Activated CD4-positive, alpha-beta memory T cell treated with anti-CD3 and anti-CD28 coated beads for 36 hours (primary cell): ENCODE measurements around the gene UBE2M. TPM values are rescaled to one million over a fixed set of nuclear protein-coding genes. Genes with fewer than 3 reads are reported as not detected.

ENCODE experiments used
- CTCF ChIA-PET: fragments of 350-600 bp; sonication (Branson Sonifier 250); formaldehyde crosslinking; loops from one replicate; lab custom pipeline; 2021; ENCODE audit warnings: antibody characterized with exemption, inconsistent platforms; lab: Charles Lee
- POLR2A ChIA-PET: fragments of 350-600 bp; sonication (Branson Sonifier 250); formaldehyde crosslinking; loops from one replicate; lab custom pipeline; 2021; ENCODE audit warnings: antibody characterized with exemption; lab: Charles Lee
- DNase-seq: peaks from one replicate; pipeline ENCODE4 v3.0.0-alpha.2; 2020
- H3K27ac Mint-ChIP-seq: one replicate; pipeline ENCODE4 v1.8.0; 2021; ENCODE audit warnings: mixed read lengths
- H3K27me3 Mint-ChIP-seq: one replicate; pipeline ENCODE4 v1.8.0; 2021; ENCODE audit warnings: mixed read lengths
- H3K36me3 Mint-ChIP-seq: one replicate; pipeline ENCODE4 v1.8.0; 2021; ENCODE audit warnings: mixed read lengths
- H3K4me1 Mint-ChIP-seq: one replicate; pipeline ENCODE4 v1.8.0; 2021; ENCODE audit warnings: low read depth, mixed read lengths
- H3K4me3 Mint-ChIP-seq: one replicate; pipeline ENCODE4 v1.8.0; 2021; ENCODE audit warnings: mild to moderate bottlenecking, mixed read lengths
- H3K9me3 Mint-ChIP-seq: one replicate; pipeline ENCODE4 v1.8.0; 2021; ENCODE audit warnings: mixed read lengths
- intact Hi-C: fragments of 100-400 bp; cut with micrococcal nuclease; formaldehyde crosslinking; loops from one replicate; pipeline ENCODE4 v1.15.1; 2023
- total RNA-seq, 2 experiments: library from RNA; stranded (reverse); gene quantifications; one replicate each; pipeline ENCODE4 v1.2.3, GENCODE V29; 2021

Gene UBE2M
- total RNA-seq, 2 experiments from 2014 or later = 107 to 111 TPM

DNA sequence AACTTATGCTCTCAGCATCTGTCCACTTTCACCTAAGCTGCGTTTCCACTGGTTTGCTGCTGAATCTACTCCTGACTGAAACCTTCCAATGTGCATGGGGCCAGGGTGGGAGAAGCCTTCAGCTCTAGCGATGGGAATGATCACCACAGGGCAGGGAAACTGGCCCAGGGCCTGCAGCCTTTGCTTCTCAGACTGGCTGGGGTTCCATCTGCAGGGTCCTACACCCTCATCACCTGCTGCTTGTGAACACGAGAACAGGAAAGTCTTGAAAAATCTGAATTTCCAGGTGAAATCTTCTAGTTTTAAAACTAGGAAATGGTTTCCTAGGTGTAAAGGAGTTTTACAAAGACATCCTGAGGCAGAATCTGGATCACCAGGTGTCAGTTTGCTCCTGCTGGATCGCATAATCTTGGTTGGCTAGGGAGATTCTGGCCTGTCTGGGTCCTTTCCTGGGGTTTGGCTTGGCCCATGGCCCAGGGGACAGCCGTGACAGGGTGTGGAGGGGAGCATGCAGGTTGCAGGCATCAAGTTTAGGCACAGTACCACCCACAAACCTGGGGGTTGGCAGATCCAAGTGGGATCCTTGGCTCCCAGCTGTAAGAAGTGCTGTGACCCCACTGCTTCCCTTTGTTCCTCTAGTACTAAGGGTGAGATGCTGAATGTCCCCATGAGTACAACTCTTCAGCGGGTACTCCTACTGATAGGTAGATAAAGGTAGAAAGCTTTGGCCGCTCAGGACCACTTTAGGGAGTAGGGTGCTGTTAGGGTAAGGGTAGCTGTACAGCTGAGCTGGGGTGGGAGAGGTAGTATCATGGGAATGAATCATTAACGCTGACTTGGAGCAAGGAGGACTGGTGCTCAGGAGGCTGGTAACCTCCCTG, 1.8 kb upstream of the UBE2M start:
- intact Hi-C loops = no loop called here
- no peak for DNase-seq
- POLR2A ChIA-PET = interaction anchor here (0.6 to 1.4 kb wide), 5 partner anchors 12 to 337 kb away, joined by 4 to 6 read pairs (median 6); partner anchors contain the start of genes MZF1 and ZBTB45
- H3K4me3 Mint-ChIP-seq = peak overlapping the region; percentile 99
- H3K4me1 Mint-ChIP-seq = peaks cover 48% of the 10 kb centered on the region
- peak overlapping the region; percentile 100 for H3K27ac Mint-ChIP-seq
- no peaks in the 10 kb centered on the region for H3K27me3 Mint-ChIP-seq
- no peaks in the 10 kb centered on the region for H3K9me3 Mint-ChIP-seq
- H3K36me3 Mint-ChIP-seq = peaks cover 25% of the 10 kb centered on the region
- CTCF ChIA-PET = interaction anchor here (0.8 to 8.6 kb wide), 5 partner anchors 16 to 46 kb away, joined by 3 to 39 read pairs (median 5); partner anchors contain the start of gene ZBTB45

DNA sequence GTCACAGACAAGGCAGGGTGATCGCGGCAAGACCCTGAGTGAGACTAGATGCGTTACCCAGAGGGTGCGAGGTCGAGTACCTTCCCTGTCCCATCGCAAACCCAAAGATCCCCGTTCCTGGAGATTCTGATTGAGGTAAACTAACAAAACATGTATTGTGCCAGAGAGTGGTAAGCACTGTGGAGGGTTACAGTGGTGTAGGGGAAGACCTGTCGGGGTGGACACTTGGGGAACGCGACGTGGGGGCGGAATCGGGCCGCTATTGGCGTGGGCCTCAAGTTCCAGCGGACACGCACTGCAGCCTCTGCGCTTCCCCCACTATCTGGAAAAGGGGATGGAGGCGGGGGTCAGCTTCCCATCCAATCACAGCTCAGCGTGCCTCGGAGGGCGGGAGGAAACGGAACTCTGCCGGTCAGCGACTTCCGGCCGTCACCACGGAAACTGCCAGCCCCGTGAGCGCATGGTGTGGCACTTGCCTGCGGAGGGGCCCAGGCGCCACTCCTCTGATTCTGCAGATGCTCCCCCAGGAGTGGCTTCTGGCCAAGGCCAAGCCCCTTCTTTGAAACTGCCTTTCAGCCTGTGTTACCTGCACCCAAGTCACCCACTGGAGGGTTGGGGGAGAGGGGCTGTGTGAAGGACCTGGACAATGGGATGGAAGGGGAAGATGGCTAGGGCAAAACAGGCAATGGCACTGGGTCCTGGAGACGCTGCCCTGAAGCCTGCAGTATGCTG, 1.0 kb upstream of the UBE2M start:
- Mint-ChIP-seq H3K36me3 (peaks cover 32% of the 10 kb centered on the region), H3K27me3 (no peaks in the 10 kb centered on the region), H3K9me3 (no peaks in the 10 kb centered on the region), H3K4me1 (peaks cover 53% of the 10 kb centered on the region), H3K4me3 (peak overlapping the region; percentile 99), H3K27ac (peak overlapping the region; percentile 100)
- ChIA-PET POLR2A (interaction anchor here (0.6 to 1.5 kb wide), 5 partner anchors 8 to 336 kb away, joined by 4 to 6 read pairs (median 5); partner anchors contain the start of genes MZF1 and ZBTB45), CTCF (interaction anchor here (0.7 to 8.6 kb wide), 5 partner anchors 14 to 45 kb away, joined by 3 to 39 read pairs (median 5); partner anchors contain the start of genes MZF1 and ZBTB45)
- intact Hi-C loops = loop anchor here (1.0 kb wide), 3 partner anchors 14 to 60 kb away; partner anchors contain the start of genes MZF1 and ZBTB45
- peak; percentile 90 for DNase-seq

DNA sequence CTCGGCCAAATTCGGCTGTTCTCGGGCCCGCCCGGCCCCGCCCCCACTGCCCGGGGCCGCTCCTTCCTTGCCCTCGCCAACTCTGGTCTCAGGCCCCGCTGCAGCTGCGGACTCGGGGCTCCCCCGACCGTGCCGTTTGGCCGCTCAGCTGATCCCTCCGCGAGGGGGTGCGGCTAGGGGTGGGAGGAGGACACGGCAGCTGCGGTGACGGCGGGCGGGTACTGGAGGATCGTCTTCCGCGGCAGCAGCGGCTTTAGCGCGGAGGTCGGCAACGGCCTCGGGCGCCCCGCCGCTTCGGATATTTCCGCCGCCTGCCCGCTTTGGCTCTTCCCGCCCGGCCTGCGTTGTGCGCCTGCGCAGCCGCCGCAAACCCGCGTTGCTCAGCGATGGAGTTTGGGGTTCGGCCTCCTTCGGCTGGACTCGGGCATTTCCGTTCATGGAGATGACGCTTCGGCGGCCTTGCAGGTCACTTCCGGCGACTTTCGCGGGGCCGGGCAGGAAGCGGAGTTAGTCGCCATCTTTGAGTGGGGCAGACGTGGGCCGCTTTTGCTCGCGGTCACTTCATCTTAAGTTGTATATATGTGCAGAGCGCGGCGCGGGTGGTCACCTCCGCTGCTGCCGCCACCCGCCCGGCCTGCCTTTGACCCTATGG, 338 bp upstream of the UBE2M start:
- ChIA-PET CTCF (interaction anchor here (0.7 to 8.6 kb wide), 4 partner anchors 14 to 45 kb away, joined by 3 to 39 read pairs (median 6); partner anchors contain the start of genes MZF1 and ZBTB45), POLR2A (interaction anchor here (0.9 to 1.5 kb wide), 5 partner anchors 9 to 39 kb away, joined by 4 to 6 read pairs (median 5); partner anchors contain the start of genes MZF1, TRIM28 and ZBTB45)
- H3K9me3 Mint-ChIP-seq = no peaks in the 10 kb centered on the region
- no peaks in the 10 kb centered on the region for H3K27me3 Mint-ChIP-seq
- H3K4me3 Mint-ChIP-seq = peak overlapping the region; percentile 99
- DNase-seq = peak; percentile 100
- H3K36me3 Mint-ChIP-seq = peaks cover 38% of the 10 kb centered on the region
- H3K4me1 Mint-ChIP-seq = peaks cover 58% of the 10 kb centered on the region
- H3K27ac Mint-ChIP-seq = peak overlapping the region; percentile 100
- intact Hi-C loops = loop anchor here (1.0 kb wide), 3 partner anchors 15 to 59 kb away; partner anchors contain the start of genes MZF1 and ZBTB45

DNA sequence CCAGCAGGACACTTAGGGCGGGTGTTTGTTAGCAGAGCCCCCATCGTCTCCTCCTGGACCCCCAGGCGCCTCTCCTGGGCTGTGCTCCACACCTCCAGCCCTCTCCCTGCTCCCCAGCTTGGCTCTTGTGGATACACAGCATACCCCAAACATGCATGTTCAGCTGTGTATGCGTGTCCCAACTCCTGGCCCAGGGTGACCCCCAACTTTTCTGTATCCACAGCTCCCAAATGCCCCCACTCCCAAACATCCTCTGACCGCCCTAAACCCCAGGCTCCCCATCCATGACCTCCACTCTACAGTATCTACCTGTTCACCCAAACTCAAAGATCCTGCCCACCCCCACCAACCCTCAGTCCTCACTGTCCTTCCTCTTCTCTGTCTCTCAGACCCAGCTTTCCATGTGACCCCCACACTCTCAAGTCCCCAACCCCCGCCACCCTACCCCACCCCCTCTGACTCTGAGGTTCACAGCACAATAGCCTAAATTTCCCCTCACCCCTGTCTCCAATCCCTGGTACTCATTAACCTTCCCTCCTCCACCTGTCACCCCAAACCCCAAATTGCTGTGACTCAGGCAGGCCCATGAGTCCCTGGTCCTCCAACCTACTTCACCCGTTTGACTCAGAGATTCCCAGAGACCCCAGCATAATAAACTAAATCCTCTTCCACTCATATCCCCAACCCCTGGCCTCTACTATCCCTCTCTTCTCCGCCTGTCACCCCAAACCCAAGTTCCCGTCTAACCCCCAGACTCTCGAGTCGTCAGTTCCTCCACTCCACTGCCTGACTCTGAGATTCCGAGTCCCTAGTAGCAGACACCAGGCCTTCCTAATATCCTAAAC, 968 bp downstream of the UBE2M start:
- peaks cover 61% of the 10 kb centered on the region for H3K4me1 Mint-ChIP-seq
- DNase-seq = no peak
- H3K9me3 Mint-ChIP-seq = no peaks in the 10 kb centered on the region
- H3K27me3 Mint-ChIP-seq = no peaks in the 10 kb centered on the region
- POLR2A ChIA-PET = no interaction called here
- H3K27ac Mint-ChIP-seq = peak overlapping the region; percentile 100
- CTCF ChIA-PET = interaction anchor here (0.7 to 8.6 kb wide), 4 partner anchors 18 to 43 kb away, joined by 3 to 39 read pairs (median 4); partner anchors contain the start of gene ZBTB45
- peaks cover 43% of the 10 kb centered on the region for H3K36me3 Mint-ChIP-seq
- intact Hi-C loops = no loop called here
- H3K4me3 Mint-ChIP-seq = peak overlapping the region; percentile 99

DNA sequence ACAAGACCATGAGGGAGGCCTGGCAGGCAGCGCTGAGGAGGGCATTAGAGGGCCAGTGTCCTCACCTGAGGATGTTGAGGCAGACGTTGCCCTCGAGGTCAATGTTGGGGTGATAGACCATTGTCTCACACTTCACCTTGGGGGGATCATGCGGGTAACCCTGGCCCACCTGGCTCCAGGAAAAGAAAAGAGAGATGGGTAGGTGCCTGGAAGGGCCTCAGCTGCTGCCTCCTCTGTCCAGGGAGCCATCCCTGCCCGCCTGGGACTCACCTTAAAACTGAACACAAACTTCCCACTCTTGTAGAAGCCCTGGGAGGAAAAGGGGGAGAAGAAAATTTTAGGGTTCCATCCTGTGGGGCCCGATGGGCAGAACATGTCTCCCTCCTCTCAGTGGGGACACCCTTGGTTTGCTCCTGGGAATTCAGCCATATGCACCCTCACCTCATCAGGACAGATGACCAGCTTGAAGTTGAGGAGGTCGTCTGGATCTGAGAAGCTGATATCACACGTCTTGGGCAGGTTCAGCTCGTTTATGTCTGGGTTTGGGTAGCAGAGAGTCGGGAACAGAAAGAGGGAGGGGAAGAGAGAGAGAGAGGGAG, 1.7 kb downstream of the UBE2M start:
- DNase-seq = no peak

DNA sequence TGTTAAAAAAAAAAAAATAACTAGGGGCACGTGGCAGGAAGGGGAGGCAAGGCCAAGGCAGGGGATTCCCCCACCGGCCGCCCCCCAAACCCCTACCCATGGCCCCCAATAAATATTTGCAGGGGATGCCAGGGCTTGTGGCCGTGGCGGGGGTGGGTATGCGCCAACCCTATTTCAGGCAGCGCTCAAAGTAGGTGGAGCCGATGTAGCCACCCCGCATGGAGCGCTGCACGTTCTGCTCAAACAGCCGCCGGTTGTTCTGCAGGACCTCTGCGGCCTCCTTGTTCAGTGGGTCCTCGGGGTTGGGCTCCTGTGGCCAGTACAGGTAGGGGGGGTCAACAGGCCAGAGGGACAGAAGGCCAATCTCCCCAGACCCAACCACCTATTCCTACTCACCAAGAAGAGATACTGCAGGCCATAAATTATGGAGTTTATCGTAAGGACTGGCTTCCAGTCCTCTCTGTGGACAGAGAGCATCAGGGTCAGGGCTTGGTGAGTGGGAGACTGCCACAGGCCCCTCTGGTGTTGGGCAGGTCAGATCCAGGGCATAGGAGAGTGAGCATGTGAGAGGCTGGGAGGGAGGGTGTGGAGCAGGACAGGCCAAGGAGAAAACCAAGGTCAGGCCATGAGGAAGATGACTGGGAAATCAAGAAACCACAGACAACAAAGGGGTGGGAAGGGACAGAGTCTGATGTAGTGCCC, 2.3 kb downstream of the UBE2M start:
- intact Hi-C loops = loop anchor here (1.0 kb wide), 3 partner anchors 12 to 57 kb away; partner anchors contain the start of genes MZF1 and TRIM28
- peaks cover 51% of the 10 kb centered on the region for H3K4me1 Mint-ChIP-seq

More for the DNA sequence above, 1.7 kb downstream of the UBE2M start:
- ChIA-PET CTCF (interaction anchor here (0.7 to 8.6 kb wide), 4 partner anchors 19 to 42 kb away, joined by 3 to 39 read pairs (median 4); partner anchors contain the start of gene ZBTB45), POLR2A (no interaction called here)
- peaks cover 48% of the 10 kb centered on the region for H3K36me3 Mint-ChIP-seq
- H3K4me3 Mint-ChIP-seq = peak overlapping the region; percentile 99
- intact Hi-C loops = no loop called here
- peak overlapping the region; percentile 100 for H3K27ac Mint-ChIP-seq
- H3K4me1 Mint-ChIP-seq = peaks cover 54% of the 10 kb centered on the region
- no peaks in the 10 kb centered on the region for H3K27me3 Mint-ChIP-seq
- no peaks in the 10 kb centered on the region for H3K9me3 Mint-ChIP-seq

DNA sequence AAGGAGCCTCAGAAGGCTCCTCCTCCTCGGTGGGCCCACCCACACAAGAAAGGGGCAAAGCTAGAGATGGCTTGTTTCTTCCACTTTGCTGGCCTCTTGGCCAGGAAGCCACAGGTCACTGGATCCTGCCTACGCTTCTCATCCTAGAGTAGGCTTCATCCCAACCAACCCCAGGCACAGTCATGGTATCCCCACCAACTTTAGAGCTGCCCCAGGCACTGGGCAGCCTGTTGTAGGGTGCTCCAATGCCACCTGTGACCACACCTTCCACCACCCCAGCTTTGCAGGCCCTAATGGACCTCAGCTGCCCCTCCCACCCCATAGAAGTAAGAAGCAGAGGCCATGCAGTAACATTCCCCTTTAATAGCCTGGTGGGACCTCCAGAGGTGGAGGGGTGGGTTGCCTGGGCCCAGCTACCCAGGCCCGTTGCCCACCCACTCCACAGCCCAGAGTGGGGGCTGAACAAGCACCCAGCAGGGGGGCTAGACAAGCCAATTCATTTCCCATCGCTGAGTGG, 3.0 kb downstream of the UBE2M start:
- H3K4me3 Mint-ChIP-seq = peak overlapping the region; percentile 99
- H3K36me3 Mint-ChIP-seq = peaks cover 54% of the 10 kb centered on the region
- ChIA-PET CTCF (interaction anchor here (0.6 to 3.0 kb wide), 5 partner anchors 12 to 328 kb away, joined by 3 to 26 read pairs (median 6); partner anchors contain the start of genes TRIM28 and ZBTB45), POLR2A (interaction anchor here (0.8 to 2.7 kb wide), 9 partner anchors 9 to 192 kb away, joined by 3 to 41 read pairs (median 4); partner anchors contain the start of genes MZF1, TRIM28, ZBTB45 and ZNF837)
- no peak for DNase-seq
- intact Hi-C loops = loop anchor here (1.0 kb wide), 3 partner anchors 11 to 56 kb away; partner anchors contain the start of genes MZF1 and TRIM28
- peak overlapping the region; percentile 98 for H3K27ac Mint-ChIP-seq
- no peaks in the 10 kb centered on the region for H3K9me3 Mint-ChIP-seq
- peaks cover 48% of the 10 kb centered on the region for H3K4me1 Mint-ChIP-seq
- no peaks in the 10 kb centered on the region for H3K27me3 Mint-ChIP-seq

More for the DNA sequence above, 2.3 kb downstream of the UBE2M start:
- CTCF ChIA-PET = interaction anchor here (0.6 to 8.6 kb wide), 6 partner anchors 12 to 329 kb away, joined by 3 to 39 read pairs (median 9); partner anchors contain the start of genes TRIM28 and ZBTB45
- POLR2A ChIA-PET = interaction anchor here (0.9 to 2.2 kb wide), 5 partner anchors 16 to 175 kb away, joined by 3 to 16 read pairs (median 6); partner anchors contain the start of genes MZF1, ZBTB45 and ZNF837
- Mint-ChIP-seq H3K4me3 (peak overlapping the region; percentile 99), H3K27ac (peak overlapping the region; percentile 100), H3K9me3 (no peaks in the 10 kb centered on the region), H3K36me3 (peaks cover 52% of the 10 kb centered on the region), H3K27me3 (no peaks in the 10 kb centered on the region)
- no peak for DNase-seq

DNA sequence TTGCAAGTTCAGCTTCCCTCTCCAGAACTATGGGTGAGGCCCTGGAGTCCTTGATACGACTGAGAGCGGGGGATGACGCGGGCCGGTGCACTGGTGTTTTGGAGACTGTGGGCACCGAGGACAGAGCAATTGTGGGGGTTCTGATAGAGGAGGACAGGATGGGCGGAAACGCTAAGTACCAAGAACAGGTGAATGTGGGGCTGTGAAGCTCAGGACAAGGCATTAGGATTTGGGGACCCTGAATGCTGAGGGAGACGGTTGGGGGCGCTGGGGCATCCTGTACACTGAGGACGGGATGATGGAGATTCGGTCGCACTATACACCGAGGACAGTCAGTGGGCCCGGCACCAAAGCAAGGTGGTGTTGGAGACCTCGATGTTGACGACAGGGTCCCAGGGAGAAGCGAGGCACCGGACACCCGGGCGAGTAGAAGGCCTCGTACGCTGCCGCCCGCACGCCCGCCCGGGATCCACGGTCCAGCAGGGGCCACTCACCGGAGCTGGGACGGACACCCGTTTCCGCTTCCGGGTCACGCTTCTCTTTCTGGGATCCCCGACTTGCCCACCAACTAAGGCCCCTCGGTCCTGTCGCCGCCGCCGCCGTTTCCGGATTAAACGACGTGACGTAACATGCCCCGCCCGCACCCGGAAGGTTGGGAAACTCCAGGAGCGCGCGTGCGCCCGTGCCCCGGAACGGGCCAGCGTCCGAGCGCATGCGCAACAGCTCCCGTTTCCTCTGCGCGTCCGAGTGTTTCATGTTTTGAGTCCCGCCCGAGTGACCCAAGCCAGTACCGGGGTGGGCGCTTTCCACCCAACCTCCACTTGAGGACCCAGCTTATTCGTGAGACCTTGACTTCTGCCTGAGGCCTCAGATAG, 3.7 kb downstream of the UBE2M start, which contains the start of gene CHMP2A:
CHMP2A (minus strand) TSS at position 612 of the 875 bp plus-strand sequence. CDS start 893 bp downstream, outside the sequence.
- H3K4me3 Mint-ChIP-seq = peak within 1 kb of the TSS; percentile 99
- no peaks in the 10 kb centered on the region for H3K27me3 Mint-ChIP-seq
- POLR2A ChIA-PET = interaction anchor here (0.6 to 2.7 kb wide), 10 partner anchors 9 to 192 kb away, joined by 3 to 41 read pairs (median 4); partner anchors contain the start of genes MZF1, TRIM28, ZBTB45 and ZNF837
- H3K9me3 Mint-ChIP-seq = no peaks in the 10 kb centered on the region
- peaks cover 44% of the 10 kb centered on the region for H3K4me1 Mint-ChIP-seq
- peaks cover 57% of the 10 kb centered on the region for H3K36me3 Mint-ChIP-seq
- peak within 1 kb of the TSS; percentile 98 for H3K27ac Mint-ChIP-seq
- DNase-seq = peak; percentile 99
- intact Hi-C loops = loop anchor here (1.0 kb wide), 3 partner anchors 10 to 55 kb away; partner anchors contain the start of genes MZF1 and TRIM28
- CTCF ChIA-PET = interaction anchor here (1.2 to 3.0 kb wide), 4 partner anchors 11 to 41 kb away, joined by 6 to 26 read pairs (median 9); partner anchors contain the start of genes TRIM28 and ZBTB45
